Neural progenitor cell (in vitro differentiated cells): ENCODE measurements around the gene CACNA2D4. TPM values are rescaled to one million over a fixed set of nuclear protein-coding genes. Genes with fewer than 3 reads are reported as not detected.
"Not testable (repeated sequence)": the region's sequence is repeated elsewhere in the genome, so short reads cannot be mapped to it uniquely, and the experiment has no call there.

Source experiments
- DNase-seq: peaks from one replicate; pipeline ENCODE4 v3.0.0-alpha.2; 2016; ENCODE audit warnings: low spot score
- H2AFZ ChIP-seq: fragments of 200-600 bp; sonication (generic); replicated peaks from 2 replicates; pipeline ENCODE4 v1.6.1; 2016; ENCODE audit warnings: antibody characterized with exemption
- H3F3A ChIP-seq: fragments of 200-600 bp; sonication (generic); 2 replicates; pipeline ENCODE4 v1.6.1; 2016; ENCODE audit warnings: antibody characterized with exemption, low read depth
- H3K27ac ChIP-seq: fragments of 200-600 bp; sonication (generic); 2 replicates; pipeline ENCODE4 v1.5.1; 2016; ENCODE audit warnings: mild to moderate bottlenecking
- H3K27me3 ChIP-seq: fragments of 200-600 bp; sonication (generic); 2 replicates; pipeline ENCODE4 v1.6.1; 2016; ENCODE audit warnings: mild to moderate bottlenecking, moderate library complexity
- H3K36me3 ChIP-seq: fragments of 200-600 bp; sonication (generic); 2 replicates; pipeline ENCODE4 v1.5.1; 2016
- H3K4me1 ChIP-seq: fragments of 200-600 bp; sonication (generic); 2 replicates; pipeline ENCODE4 v1.6.1; 2016; ENCODE audit warnings: mixed run types
- H3K4me2 ChIP-seq: fragments of 200-600 bp; sonication (generic); 2 replicates; pipeline ENCODE4 v1.6.1; 2016
- H3K4me3 ChIP-seq: fragments of 200-600 bp; sonication (generic); 2 replicates; pipeline ENCODE4 v1.5.1; 2016
- H3K79me2 ChIP-seq: fragments of 200-600 bp; sonication (generic); 2 replicates; pipeline ENCODE4 v1.6.1; 2016; ENCODE audit warnings: low read depth
- H3K9ac ChIP-seq: fragments of 200-600 bp; sonication (generic); 2 replicates; pipeline ENCODE4 v1.6.1; 2016
- H3K9me3 ChIP-seq: fragments of 200-600 bp; sonication (generic); 2 replicates; pipeline ENCODE4 v1.5.1; 2016; ENCODE audit warnings: low read depth
- H4K20me1 ChIP-seq: fragments of 200-600 bp; sonication (generic); 2 replicates; pipeline ENCODE4 v1.6.1; 2016; ENCODE audit warnings: low read depth
- H3K27ac Mint-ChIP-seq: 3 replicates; pipeline ENCODE4 v1.8.0; 2021; ENCODE audit warnings: mixed read lengths
- H3K27me3 Mint-ChIP-seq: 2 replicates; pipeline ENCODE4 v1.8.0; 2022; ENCODE audit warnings: low read depth, mild to moderate bottlenecking, inconsistent platforms, moderate library complexity, mixed read lengths; ENCODE audit not compliant: insufficient read depth
- H3K36me3 Mint-ChIP-seq: 3 replicates; pipeline ENCODE4 v1.8.0; 2021; ENCODE audit warnings: mixed read lengths
- H3K4me1 Mint-ChIP-seq: 3 replicates; pipeline ENCODE4 v1.8.0; 2021; ENCODE audit warnings: mixed read lengths
- H3K4me3 Mint-ChIP-seq: 3 replicates; pipeline ENCODE4 v1.8.0; 2021; ENCODE audit warnings: mild to moderate bottlenecking, moderate library complexity, mixed read lengths
- H3K9me3 Mint-ChIP-seq: 3 replicates; pipeline ENCODE4 v1.8.0; 2020; ENCODE audit warnings: mixed read lengths
- CTCF ChIP-seq: fragments of 200-600 bp; sonication (generic); IDR thresholded peaks from 2 replicates; pipeline ENCODE4 v1.5.1; 2017; ENCODE audit warnings: antibody characterized with exemption, mild to moderate bottlenecking
- EZH2 ChIP-seq: fragments of 200-600 bp; sonication (generic); IDR thresholded peaks from 2 replicates; pipeline ENCODE4 v1.6.1; 2017; ENCODE audit warnings: antibody characterized with exemption, mild to moderate bottlenecking, moderate library complexity
- EZH2phosphoT487 ChIP-seq: fragments of 200-600 bp; sonication (generic); IDR thresholded peaks from 2 replicates; pipeline ENCODE4 v1.6.1; 2017; ENCODE audit warnings: antibody characterized with exemption
- total RNA-seq: library from RNA; depleted of rRNA; stranded (reverse); fragments of >200 nt; gene quantifications from 2 replicates; pipeline ENCODE4 v1.2.3, GENCODE V29; 2015; ENCODE audit warnings: low replicate concordance

The CACNA2D4 gene
- total RNA-seq, 1 donor from 2014 or later, result 3.0 TPM

- no peak overlapping the region for H3K27ac Mint-ChIP-seq
- TF ChIP-seq EZH2phosphoT487, result no peak
- TF ChIP-seq CTCF, result no peak
- TF ChIP-seq EZH2, result no peak
- peaks cover 36% of the 10 kb centered on the region for H3K27me3 Mint-ChIP-seq
- no peak overlapping the region for H2AFZ ChIP-seq
- peaks cover 4% of the 10 kb centered on the region for H3K9me3 Mint-ChIP-seq
- no peak overlapping the region for H3K4me3 ChIP-seq
- peaks cover 20% of the 10 kb centered on the region for H3K4me1 ChIP-seq
- H3K79me2 ChIP-seq, result no peaks in the 10 kb centered on the region
- H3K27ac ChIP-seq, result no peak overlapping the region
- H3K9ac ChIP-seq, result no peak overlapping the region
- H3K36me3 ChIP-seq, result no peaks in the 10 kb centered on the region
- H4K20me1 ChIP-seq, result no peaks in the 10 kb centered on the region
- no peaks in the 10 kb centered on the region for H3K36me3 Mint-ChIP-seq
- no peaks in the 10 kb centered on the region for H3F3A ChIP-seq
- H3K4me3 Mint-ChIP-seq, result no peak overlapping the region
- H3K4me1 Mint-ChIP-seq, result peaks cover 33% of the 10 kb centered on the region
- no peak overlapping the region for H3K4me2 ChIP-seq
- no peaks in the 10 kb centered on the region for H3K9me3 ChIP-seq
- H3K27me3 ChIP-seq, result peaks cover 44% of the 10 kb centered on the region
- DNase-seq, result no peak
Observed at GRCh38 chr12:1820896-1821291, 97.6 kb downstream of the CACNA2D4 start.

DNA sequence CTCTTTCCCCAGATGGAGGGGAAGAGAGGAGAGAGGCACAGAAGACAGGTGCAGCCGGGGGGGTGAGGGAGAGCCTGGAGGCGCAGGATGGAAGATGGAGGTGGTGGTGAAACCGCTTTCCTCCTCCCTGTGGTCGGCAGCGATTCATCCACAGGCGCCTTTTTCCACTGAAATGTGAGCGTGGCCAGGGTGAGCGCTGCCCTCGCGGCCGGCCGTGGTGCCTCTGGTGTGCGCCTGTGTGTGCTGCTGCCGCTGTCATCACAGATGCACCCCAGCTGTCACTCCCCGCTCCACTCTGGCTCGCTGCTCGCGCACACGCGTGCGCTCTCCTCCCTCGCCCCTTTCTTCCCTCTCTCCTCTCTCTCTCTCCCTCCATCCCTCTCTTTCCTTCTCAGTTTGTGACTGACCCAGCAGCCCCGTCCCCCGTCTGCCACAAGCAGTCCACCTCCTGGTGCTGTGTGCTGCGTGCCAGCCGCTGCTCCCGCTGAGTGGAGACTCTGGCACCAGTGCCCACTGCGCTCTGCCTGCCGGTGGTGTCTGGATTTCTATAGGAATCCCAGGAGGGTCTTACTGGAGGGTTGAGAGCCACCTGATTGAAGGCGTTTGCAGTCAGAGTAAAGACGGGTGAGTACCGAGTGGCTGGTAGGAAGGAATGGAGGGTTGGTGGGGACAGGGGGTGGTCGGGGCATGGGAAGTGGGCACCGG lies 98.1 kb downstream of the CACNA2D4 start, which contains the start of gene LRTM2:
LRTM2 (plus strand) TSS at position 375 of the 705 bp plus-strand sequence. CDS start 7,584 bp downstream, outside the sequence.
- Mint-ChIP-seq H3K4me3 (peak within 1 kb of the TSS; percentile 60), H3K9me3 (peaks cover 4% of the 10 kb centered on the region), H3K36me3 (no peaks in the 10 kb centered on the region), H3K27ac (peak within 1 kb of the TSS; percentile 34), H3K4me1 (peaks cover 36% of the 10 kb centered on the region), H3K27me3 (peaks cover 35% of the 10 kb centered on the region)
- Histone ChIP-seq H2AFZ (no peak within 1 kb of the TSS), H3K4me2 (peak within 1 kb of the TSS; percentile 62), H3K9me3 (no peaks in the 10 kb centered on the region), H3F3A (no peaks in the 10 kb centered on the region), H3K9ac (no peak within 1 kb of the TSS), H3K4me1 (peaks cover 20% of the 10 kb centered on the region), H3K27me3 (peaks cover 44% of the 10 kb centered on the region), H3K79me2 (no peaks in the 10 kb centered on the region), H3K27ac (no peak within 1 kb of the TSS), H3K4me3 (peak within 1 kb of the TSS; percentile 24), H4K20me1 (no peaks in the 10 kb centered on the region), H3K36me3 (no peaks in the 10 kb centered on the region)
- no peak for DNase-seq
- no peak for TF ChIP-seq EZH2phosphoT487
- TF ChIP-seq EZH2, result peak; percentile 33
- TF ChIP-seq CTCF, result no peak

DNA sequence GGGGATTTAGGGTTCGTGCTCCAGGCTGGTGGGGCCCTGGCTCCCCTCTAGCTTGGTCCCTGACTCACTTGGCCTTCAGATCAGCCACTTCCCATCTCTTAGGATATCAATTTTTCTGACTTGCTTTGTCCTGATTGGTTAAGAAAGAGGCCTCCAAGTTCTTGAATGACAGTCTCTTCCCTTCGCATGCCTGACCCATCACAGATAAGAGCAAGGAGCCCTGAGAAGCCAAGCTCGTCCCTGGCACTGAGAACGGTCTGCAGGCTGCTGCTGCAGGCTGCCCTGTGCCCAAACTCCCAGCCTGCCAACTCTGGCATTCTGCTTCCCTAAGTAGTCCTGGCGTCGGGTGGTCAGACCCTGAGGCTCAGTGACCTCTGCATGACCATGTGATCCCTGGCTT lies 98.9 kb downstream of the CACNA2D4 start:
- peaks cover 4% of the 10 kb centered on the region for H3K9me3 Mint-ChIP-seq
- Histone ChIP-seq H3K4me3 (no peak overlapping the region), H3K36me3 (no peaks in the 10 kb centered on the region), H3K79me2 (no peaks in the 10 kb centered on the region), H3K27me3 (peaks cover 44% of the 10 kb centered on the region), H3K4me1 (peaks cover 20% of the 10 kb centered on the region), H3K9ac (no peak overlapping the region), H2AFZ (no peak overlapping the region), H3K4me2 (peak overlapping the region; percentile 62), H3K9me3 (no peaks in the 10 kb centered on the region), H3F3A (no peaks in the 10 kb centered on the region), H4K20me1 (no peaks in the 10 kb centered on the region), H3K27ac (no peak overlapping the region)
- peaks cover 41% of the 10 kb centered on the region for H3K4me1 Mint-ChIP-seq
- peak overlapping the region; percentile 60 for H3K4me3 Mint-ChIP-seq
- no peak overlapping the region for H3K27ac Mint-ChIP-seq
- TF ChIP-seq EZH2, result no peak
- peak; percentile 14 for DNase-seq
- H3K36me3 Mint-ChIP-seq, result no peaks in the 10 kb centered on the region
- H3K27me3 Mint-ChIP-seq, result peaks cover 31% of the 10 kb centered on the region

DNA sequence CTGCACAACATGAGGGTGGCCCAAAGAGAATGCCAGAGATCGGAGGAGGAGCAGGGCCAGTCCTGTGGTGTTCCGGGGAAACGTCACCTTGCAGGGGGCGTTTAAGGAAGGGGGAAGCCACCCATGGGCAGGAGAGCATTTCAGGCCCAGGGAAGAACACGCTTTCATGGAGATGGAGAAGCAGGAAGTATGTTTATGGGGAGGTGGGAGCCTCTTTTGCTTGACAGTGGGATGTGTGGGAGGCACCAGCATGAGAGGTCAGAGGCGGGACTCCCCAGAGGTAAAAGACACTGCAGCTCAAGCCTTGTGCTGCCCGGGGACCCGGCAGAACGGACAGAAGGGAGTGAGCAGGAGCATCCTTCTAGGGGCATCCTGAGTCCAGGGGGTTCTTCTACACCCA lies 99.4 kb downstream of the CACNA2D4 start:
- TF ChIP-seq EZH2 (no peak), EZH2phosphoT487 (no peak), CTCF (no peak)
- Mint-ChIP-seq H3K4me1 (peaks cover 44% of the 10 kb centered on the region), H3K27ac (no peak overlapping the region), H3K4me3 (peak overlapping the region; percentile 6), H3K27me3 (peaks cover 31% of the 10 kb centered on the region), H3K9me3 (peaks cover 4% of the 10 kb centered on the region), H3K36me3 (no peaks in the 10 kb centered on the region)
- Histone ChIP-seq H3K4me1 (peaks cover 20% of the 10 kb centered on the region), H3K79me2 (no peaks in the 10 kb centered on the region), H2AFZ (no peak overlapping the region), H3K36me3 (no peaks in the 10 kb centered on the region), H3K4me3 (no peak overlapping the region), H3K27ac (no peak overlapping the region), H4K20me1 (no peaks in the 10 kb centered on the region), H3K27me3 (peaks cover 44% of the 10 kb centered on the region), H3F3A (no peaks in the 10 kb centered on the region), H3K4me2 (no peak overlapping the region), H3K9me3 (no peaks in the 10 kb centered on the region), H3K9ac (no peak overlapping the region)
- no peak for DNase-seq

DNA sequence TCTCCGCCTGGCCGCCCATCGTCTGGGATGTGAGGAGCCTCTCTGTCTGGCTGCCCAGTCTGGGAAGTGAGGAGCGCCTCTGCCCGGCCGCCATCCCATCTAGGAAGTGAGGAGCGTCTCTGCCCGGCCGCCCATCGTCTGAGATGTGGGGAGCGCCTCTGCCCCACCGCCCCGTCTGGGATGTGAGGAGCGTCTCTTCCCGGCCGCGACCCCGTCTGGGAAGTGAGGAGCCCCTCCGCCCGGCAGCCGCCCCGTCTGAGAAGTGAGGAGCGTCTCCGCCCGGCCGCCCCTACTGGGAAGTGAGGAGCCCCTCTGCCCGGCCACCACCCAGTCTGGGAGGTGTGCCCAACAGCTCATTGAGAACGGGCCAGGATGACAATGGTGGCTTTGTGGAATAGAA lies 100.5 kb downstream of the CACNA2D4 start:
- not testable (repeated sequence) for H3K27ac Mint-ChIP-seq, H3K4me3 ChIP-seq, H2AFZ ChIP-seq, H3K27ac ChIP-seq, DNase-seq, H3K9me3 Mint-ChIP-seq, H3K4me2 ChIP-seq, H3K36me3 Mint-ChIP-seq, H4K20me1 ChIP-seq, H3K4me3 Mint-ChIP-seq, H3F3A ChIP-seq, H3K79me2 ChIP-seq, H3K36me3 ChIP-seq, H3K9ac ChIP-seq, H3K9me3 ChIP-seq
- H3K27me3 ChIP-seq, result peaks cover 40% of the 10 kb centered on the region
- peaks cover 29% of the 10 kb centered on the region for H3K27me3 Mint-ChIP-seq
- peaks cover 20% of the 10 kb centered on the region for H3K4me1 ChIP-seq
- peaks cover 49% of the 10 kb centered on the region for H3K4me1 Mint-ChIP-seq
